GM18867 (cell line): ENCODE results near the gene VAMP7.
"Not testable (repeated sequence)": the region's sequence is repeated elsewhere in the genome, so short reads cannot be mapped to it uniquely, and the experiment has no call there.

Experiments
- ATAC-seq: cut with Tn5 transposase; IDR thresholded peaks from one replicate; pipeline ENCODE4 v1.9.1; 2021; ENCODE audit warnings: mild to moderate bottlenecking, moderate library complexity; ENCODE audit not compliant: unreplicated experiment

VAMP7 gene, protein sequence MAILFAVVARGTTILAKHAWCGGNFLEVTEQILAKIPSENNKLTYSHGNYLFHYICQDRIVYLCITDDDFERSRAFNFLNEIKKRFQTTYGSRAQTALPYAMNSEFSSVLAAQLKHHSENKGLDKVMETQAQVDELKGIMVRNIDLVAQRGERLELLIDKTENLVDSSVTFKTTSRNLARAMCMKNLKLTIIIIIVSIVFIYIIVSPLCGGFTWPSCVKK

DNA sequence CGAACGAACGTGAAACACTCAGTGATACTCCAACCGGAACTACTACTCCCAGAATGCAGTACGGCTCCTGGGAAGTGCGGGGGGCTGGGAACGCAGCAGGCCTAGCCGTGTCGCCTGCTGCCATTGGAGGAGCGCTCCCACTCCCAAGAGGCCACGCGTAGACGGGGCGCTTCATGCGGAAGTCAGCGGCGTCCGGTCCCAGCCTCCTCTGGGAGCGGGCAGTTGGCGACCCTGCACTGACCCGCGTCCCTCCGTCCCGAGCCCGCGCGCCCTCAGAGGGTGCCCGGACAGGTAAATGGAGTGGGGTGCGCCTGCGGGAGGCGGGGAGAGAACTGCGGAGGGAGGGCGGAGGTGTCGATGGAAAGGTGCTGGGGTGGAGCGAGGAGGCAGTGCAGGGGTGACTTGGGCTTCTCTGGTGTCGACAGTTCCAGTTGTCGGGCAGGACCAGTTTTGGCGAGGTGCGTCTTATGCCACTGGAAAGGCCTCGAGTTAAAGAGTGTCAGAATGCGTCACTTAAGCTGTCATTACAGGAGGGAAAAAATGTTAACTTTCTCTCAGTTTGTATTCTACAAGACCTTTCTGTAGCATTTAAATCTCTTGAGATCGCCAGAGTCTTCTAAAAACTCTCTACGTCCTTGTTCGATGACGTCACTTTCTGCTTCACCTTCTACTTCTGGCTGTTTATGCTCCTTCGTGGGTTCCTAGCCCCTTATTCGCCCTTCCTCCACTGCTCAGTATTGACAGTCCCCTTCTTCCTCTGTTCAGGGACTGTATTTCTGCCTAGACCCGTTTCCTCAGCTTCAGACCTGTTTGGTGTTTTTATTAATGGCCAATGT, at the start of gene VAMP7:
Gene VAMP7 (plus strand): TSS at position 188 of the 836 bp plus-strand sequence. CDS start 8,122 bp downstream, outside the sequence.
- ATAC-seq = peak; percentile 94

DNA sequence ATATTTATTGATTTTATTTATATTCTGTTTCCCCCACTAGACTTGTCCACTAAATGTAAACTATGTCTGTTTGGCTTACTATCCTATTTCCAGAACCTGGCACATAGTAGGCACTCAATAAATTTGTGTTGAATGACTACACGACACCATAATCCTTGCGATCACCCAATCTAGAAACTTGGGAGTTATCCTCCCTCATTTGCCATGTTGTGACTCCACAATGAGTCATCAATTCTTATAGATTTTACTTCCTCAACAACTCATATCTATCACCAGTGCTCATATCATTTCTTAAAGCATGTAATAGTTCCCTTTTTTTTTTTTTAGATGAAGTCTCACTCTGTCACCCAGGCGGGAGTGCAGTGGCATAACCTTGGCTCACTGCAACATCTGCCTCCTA, 39.9 kb upstream of the VAMP7 start:
- no peak for ATAC-seq

DNA sequence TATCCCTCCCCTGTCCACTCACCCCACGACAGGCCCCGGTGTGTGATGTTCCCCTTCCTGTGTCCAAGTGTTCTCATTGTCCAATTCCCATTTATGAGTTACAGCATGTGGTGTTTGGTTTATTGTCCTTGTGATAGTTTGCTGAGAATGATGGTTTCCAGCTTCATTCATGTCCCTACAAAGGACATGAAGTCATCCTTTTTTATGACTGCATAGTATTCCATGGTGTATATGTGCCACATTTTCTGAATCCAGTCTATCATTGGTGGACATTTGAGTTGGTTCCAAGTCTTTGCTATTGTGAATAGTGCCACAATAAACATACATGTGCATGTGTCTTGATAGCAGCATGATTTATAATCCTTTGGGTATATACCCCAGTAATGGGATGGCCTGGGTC, 29.4 kb upstream of the VAMP7 start:
- not testable (repeated sequence) for ATAC-seq

DNA sequence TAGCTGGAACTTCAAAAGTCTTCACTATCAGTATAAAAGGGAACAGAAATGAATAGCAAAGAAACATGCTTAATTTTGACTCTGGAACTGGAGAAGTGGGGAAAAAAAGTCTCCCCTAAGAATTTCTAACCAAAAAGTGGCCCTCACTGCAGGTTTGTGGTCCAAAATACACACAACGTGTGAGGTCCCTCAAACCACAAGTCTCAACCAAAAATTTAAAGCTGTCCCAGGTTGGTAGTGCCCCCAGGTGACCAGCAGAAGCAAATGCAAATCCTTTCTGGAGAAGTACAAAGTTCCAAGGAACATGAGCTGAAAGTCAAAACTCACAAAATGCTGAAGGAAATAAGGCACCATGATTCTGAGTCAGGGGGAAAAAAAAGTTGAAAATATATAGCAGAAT, 23.6 kb upstream of the VAMP7 start:
- ATAC-seq = no peak

DNA sequence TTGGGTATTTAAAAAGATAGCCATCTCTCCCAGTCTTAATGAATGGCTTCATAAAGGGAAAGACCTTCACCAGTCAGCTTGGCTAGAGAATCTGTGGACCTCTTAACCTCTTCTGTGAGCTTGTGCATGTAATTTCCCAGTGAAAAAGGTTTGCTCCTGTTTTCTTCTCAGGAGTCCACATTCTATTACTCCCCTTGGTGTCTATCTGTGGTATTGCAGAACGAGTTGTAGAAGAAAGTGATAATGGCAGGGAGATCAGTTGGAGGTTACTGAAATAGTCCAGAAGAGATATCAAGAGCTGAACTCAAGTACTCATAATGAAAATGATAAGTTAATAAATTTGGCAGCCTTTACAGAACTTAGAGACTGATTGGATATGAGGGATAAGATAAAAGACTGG, 16.5 kb upstream of the VAMP7 start:
- no peak for ATAC-seq

DNA sequence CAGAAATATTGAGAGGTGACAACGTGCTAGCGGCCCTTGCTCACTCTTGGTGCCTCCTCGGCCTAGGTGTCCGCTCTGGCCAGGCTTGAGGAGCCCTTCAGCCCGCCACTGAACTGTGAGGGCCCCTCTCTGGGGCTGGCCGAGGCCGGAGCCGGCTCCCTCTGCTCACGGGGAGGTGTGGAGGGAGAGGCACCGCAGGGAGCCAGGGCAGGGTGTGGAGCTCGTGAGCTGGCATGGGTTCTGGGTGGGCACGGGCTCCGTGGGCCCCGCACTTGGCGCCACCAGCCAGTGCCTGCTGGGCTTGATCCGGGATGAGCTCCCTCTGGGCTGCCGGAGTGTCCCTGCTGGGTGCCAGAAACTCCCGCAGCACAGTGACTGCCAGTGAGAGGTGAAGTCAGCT, 16.0 kb upstream of the VAMP7 start:
- ATAC-seq = no peak

DNA sequence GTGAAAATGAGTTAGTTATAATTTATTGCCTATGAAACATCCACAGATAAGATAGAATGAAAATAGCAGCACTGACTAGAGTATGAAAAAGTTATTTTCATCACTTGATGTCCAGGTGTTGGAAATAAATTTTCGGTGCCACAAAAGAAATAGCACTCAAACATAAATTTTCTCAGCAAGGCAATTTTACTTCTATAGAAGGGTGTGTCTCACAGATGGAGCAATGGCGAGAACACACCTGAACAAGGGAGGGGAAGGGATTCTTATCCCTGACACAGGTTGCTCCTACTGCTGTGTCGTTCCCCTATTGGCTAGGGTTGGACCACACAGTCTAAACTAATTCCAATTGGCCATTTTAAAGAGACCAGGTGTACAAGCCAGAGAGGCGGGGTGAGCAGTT, 13.3 kb upstream of the VAMP7 start:
- ATAC-seq = no peak

DNA sequence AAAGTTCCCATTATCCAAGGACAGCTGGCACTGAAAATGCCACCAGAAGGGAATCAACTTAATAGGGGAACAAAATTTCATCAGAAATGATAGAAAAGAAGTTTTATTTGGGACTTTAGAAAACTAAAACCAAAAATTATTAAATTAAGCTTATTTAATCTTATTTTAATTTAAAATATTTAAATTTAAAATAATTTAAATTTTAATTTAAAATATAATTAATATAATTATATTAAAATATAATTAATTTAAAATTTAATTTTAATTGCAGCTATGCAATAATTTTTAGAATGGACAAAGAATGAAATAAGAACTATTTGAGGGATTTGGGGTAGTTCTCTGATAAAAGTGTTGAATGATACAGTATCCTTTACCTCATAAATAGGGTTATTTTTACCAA, 10.2 kb upstream of the VAMP7 start:
- ATAC-seq = no peak

DNA sequence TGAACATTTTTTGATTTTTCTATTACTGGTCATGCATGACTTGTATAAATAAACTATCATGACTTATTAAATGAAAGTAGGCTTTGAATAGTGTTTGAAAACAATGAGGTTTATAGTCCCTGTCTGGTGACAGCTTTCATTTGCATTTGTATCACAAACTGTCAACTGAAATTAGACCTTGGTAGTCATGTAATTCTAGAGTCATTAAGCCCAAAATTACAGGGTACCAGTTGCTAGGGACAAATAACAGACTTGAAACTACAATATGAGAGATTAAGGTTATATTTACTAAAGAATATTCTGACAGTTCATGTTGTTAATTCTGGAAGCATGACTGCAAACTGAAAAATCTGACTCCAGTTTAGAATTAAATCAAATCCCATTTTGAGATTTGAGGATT, 9.2 kb upstream of the VAMP7 start:
- ATAC-seq = no peak

DNA sequence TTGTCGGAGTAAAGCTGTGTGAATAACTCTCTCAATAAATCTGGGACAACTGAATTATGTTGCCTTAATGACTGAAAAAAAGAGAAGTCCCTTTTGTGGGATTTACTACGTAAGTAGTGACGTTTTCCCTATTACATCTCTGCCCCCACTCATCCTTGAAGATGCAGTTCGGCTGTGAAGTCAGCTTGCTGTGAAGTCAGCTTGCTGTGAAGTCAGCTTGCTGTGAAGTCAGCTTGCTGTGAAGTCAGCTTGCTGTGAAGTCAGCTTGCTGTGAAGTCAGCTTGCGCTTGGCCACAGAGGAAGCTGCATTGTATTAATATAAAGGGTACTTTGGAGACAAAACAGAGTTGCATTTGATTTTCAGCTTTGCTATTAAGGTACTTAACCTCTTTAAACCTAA, 8.0 kb upstream of the VAMP7 start:
- ATAC-seq = no peak

DNA sequence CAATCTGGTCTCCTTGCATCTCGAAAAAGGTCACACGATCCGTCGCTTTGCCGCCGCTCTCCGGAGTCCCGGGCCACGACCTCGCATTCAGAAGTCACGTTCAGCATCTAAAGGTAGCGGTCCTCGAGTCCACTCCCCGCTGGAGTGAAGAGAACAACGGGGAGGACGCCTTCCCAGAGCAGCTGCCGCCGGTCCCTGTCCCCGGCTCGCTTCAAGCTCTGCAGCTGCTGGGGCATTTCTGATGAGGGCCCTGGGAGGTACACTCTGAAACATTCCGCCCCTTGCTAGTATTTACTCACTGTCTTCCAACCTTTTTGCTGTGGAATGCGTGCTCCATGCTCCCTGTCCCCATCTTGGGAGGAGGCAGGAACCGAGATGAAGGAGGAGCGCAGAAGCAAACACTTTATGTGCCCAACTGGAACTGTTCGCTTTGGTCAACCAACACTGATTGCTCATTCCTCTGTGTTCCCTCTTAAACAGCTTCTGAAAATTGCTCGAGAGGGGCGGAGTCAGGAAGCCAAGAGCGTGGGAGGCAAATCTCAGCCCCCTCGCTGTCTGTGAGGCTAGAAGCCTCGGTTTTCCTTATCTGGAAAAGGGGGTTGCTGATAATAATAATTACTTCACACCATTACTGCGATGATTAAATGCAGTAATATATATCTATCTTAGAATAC, 6.4 kb upstream of the VAMP7 start:
- ATAC-seq = no peak

DNA sequence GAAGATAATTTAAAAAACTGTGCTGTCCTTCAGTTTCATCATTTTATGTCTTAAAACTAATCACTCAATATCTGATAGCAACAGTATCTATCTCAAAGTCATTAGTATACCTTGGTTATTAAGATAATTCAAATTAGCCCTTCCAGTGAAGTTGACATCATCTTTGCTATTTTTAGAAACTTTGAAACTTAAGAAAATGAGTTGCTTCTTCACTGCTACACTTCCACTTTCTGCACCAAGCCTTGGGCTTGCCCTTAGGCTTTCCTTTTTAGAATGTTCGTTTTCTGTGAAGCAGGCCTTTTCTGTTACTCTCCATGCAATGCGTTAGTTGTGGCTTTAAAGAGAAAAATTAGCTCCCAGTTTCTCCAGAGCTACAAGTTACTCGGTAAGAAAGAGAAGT, 4.4 kb upstream of the VAMP7 start:
- ATAC-seq = peak; percentile 23

DNA sequence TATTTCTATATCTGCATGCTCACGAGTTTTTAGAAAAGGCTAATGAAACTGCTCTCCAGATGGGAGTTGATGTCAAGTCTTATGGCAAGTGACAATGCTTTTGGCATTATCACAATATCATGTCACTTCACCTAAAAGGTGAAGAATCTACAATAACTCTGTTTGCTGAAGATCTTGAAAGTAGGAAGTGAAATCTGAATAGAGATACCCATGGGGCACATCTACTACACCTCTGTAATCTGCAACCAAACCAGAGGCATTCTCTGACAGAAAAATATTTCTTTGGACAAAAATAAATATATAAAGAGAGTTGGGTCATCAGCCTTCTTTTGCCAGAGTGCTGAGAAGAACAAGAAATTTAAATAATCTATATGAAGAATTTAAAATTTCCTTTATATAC, 3.9 kb upstream of the VAMP7 start:
- ATAC-seq = no peak

DNA sequence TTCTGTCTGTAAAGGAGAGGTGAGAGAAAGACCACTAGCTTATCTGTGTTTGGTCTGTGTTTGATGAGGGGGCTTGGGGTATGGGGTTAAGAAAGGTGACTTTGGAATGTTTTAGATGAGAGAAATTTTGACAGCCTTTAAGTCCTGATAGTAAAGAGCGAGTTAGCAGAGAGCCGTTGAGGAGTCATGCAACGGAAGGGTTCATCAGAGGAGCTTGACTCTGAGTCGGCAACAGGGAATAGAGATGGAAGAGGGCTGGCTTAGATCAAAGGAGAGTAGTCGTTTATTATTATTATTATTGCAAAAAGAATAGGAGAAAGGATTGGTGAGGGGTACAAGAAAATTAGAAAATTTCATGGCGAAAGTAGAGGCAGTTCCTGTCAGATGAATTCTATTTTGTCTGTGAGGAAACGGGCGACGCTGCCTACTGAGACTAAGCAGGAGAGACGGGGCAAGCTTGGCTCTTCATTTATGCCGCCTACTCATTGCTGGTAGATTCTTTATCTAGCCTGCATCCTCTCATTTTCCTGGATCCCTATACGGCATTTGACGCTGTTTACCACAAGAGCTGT, 473 bp upstream of the VAMP7 start:
- no peak for ATAC-seq

DNA sequence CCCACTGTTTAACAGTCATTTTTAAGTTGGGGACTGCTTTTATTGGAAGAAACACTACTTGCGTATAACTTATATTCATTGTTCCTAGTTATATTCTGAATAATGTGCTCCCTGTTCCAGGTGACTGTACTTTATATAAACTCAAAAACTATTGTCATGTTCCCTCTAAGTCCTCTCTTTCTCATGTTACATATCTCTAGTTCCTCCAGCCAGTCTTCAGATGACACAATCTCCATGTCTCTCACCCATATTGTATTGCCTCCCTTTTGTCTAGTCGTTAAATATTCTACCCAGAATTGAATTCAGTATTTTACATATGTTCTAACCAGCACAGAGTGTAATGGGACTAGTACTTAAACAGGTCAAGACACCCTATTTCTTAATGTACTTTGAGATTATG, 5.3 kb downstream of the VAMP7 start:
- no peak for ATAC-seq

DNA sequence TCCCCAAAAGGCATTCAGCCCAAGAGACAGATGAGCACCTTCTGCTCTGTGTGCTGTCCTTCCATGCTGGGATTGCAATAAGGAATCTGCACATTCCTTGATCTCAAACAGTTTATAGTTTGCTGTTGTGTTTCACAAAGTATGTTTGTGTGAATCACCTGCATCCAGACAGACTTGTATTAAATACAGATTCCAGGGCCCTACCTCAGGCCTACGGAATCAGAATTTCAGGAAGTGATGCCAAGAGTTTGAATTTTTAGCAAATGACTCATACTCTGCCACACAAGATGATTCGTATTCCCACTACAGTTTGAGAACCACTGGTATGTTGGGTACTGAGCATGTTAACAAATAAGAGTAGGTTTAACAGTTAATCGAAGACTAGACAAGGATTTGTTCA, 7.0 kb downstream of the VAMP7 start:
- ATAC-seq = no peak

DNA sequence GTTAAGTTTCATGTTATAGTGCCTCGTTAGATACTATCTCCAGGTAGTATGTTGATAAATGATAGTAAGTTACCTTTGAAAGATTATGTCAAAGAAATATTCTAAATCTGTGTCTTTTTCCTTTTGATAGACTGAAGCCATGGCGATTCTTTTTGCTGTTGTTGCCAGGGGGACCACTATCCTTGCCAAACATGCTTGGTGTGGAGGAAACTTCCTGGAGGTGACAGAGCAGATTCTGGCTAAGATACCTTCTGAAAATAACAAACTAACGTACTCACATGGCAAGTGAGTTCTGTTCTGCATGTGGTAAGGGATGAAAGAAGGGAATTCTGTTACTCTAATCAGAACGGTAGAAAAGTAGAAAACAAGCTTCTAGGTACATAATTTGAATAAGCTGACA, 8.2 kb downstream of the VAMP7 start:
- ATAC-seq = no peak

DNA sequence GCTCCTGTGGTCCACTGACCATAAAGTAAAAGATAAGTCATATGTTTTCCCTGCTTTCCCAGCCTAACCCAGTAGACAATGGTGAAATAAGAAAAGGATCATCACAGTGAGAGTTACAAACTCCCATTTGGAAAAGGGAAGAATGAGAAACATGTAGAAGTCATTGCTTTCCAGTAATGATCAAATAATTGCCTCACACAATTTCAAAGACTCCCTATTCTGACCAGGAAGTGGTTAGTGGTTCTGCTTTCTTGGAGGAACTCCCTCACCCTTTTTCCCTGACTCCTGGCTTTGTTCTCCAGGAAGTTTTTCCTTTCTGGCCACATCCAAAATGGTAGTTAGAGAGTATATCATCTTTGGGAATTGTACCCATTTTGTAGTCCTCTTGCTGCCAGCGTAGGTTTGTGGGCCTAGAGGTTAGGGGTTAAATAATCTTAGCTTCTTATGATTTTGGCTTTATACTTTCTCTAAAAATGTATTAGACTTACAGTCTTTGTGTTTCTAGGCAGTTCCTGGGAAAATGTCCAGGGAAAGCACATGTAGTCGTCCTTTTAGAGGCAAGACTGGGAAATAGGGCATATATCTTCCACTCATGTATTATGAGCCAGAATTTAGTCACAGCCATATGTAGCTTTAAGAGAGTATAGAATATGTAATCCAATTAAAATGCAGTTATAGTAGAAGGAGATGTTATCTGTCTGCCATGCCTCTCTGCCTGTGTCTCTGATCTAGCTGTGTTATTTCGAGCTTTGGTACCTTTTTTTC, 10.5 kb downstream of the VAMP7 start:
- no peak for ATAC-seq

DNA sequence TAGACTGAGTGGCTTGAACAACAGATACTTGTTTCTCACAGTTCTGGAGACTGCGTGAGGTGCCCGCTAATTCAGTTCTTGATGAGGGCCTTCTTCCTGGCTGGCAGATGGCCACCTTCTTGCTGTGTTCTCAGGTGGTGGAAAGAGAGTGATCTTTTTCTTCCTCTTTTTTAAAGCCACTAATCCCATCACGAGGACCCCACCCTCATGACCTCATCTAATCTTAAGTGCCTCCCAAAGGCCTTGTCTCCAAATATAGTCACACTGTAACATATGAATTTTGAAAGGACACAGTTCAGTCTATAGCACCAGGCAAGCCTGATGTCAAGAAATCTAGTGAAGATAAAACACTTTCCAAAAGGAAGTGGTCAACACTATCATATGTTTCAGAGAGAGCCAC, 12.4 kb downstream of the VAMP7 start:
- no peak for ATAC-seq

DNA sequence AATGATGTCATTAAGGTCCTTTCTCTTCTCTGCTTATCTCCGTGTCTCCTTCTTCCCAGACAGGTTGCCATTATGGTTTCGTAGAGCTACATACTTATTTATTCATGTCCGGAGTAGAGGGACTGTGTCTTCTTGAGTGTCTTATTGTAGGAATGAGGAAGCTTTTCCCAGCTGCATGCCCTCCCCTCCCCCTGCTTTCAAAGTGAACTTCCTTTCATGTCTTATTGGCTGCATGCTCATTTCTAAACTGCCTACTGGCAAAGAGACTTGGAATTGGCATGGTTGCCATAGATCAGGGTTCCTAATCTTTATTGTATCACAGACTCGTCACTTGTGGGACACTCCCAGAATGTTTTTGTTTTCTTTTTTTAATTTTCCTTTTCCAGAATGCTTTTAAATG, 15.4 kb downstream of the VAMP7 start:
- ATAC-seq = no peak

DNA sequence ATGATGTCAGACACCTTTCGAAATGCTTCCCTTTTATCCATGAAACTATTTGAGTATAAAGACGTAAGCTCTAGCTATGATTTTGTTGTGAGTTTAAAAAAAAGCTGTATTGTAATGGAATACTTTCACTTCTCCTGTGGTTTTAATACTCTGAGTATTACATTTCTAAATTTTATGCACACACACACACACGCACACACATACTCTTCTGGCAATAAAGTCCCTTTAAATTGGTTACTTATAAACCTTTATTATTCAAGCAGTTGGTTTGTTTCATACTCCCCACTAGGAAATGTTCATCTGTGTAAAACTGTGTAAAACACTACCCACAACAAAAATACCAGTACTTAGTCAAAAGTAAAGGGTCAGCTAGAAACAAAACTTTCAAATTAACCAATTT, 18.2 kb downstream of the VAMP7 start:
- ATAC-seq = no peak
